Astrocyte (in vitro differentiated cells and primary cell): Measurements from ENCODE around the gene CCR3. TPM values are rescaled to one million over a fixed set of nuclear protein-coding genes. Genes with fewer than 3 reads are reported as not detected.

Experiments
- DNase-seq: peaks from one replicate; pipeline ENCODE4 v3.0.0-alpha.2; 2010; ENCODE audit warnings: low read depth
- FAIRE-seq: peaks from 2 replicates; lab custom pipeline; 2011; peaks lifted over from hg19 to GRCh38; lab: Jason Lieb, UNC
- H2AFZ ChIP-seq: 2 replicates; pipeline ENCODE4 v1.6.0; 2012; ENCODE audit warnings: low read depth, low read length, inconsistent platforms
- H3K27ac ChIP-seq: 2 replicates; pipeline ENCODE4 v1.5.1; 2011; ENCODE audit warnings: low read depth, low read length, inconsistent platforms
- H3K27me3 ChIP-seq: 2 replicates; pipeline ENCODE4 v1.6.0; 2011; ENCODE audit warnings: low read length, inconsistent platforms; ENCODE audit not compliant: insufficient read depth
- H3K36me3 ChIP-seq: 2 replicates; pipeline ENCODE4 v1.5.1; 2011; ENCODE audit warnings: low read length, inconsistent platforms; ENCODE audit not compliant: insufficient read depth
- H3K4me1 ChIP-seq: 2 replicates; pipeline ENCODE4 v1.5.1; 2011; ENCODE audit warnings: low read length, inconsistent platforms; ENCODE audit not compliant: insufficient read depth
- H3K4me2 ChIP-seq: 2 replicates; pipeline ENCODE4 v1.6.0; 2012; ENCODE audit warnings: low read length, inconsistent platforms
- H3K4me3 ChIP-seq: 2 replicates; pipeline ENCODE4 v1.5.1; 2011; ENCODE audit warnings: low read depth, mild to moderate bottlenecking, low read length, inconsistent platforms; ENCODE audit not compliant: insufficient read depth
- H3K79me2 ChIP-seq: 2 replicates; pipeline ENCODE4 v1.6.0; 2012; ENCODE audit warnings: mild to moderate bottlenecking, low read length, inconsistent platforms; ENCODE audit not compliant: insufficient read depth
- H3K9ac ChIP-seq: 2 replicates; pipeline ENCODE4 v1.6.0; 2012; ENCODE audit warnings: mild to moderate bottlenecking, low read length, inconsistent platforms
- H3K9me3 ChIP-seq: 2 replicates; pipeline ENCODE4 v1.5.1; 2012; ENCODE audit warnings: low read depth, mild to moderate bottlenecking, low read length, inconsistent platforms; ENCODE audit not compliant: insufficient read depth
- H4K20me1 ChIP-seq: 2 replicates; pipeline ENCODE4 v1.6.0; 2012; ENCODE audit warnings: low read length, inconsistent platforms; ENCODE audit not compliant: insufficient read depth
- H3K27ac Mint-ChIP-seq: one replicate; pipeline ENCODE4 v1.8.0; 2021; ENCODE audit warnings: mild to moderate bottlenecking, mixed read lengths; ENCODE audit not compliant: unreplicated experiment
- H3K27me3 Mint-ChIP-seq: one replicate; pipeline ENCODE4 v1.8.0; 2021; ENCODE audit warnings: low read depth, mixed read lengths; ENCODE audit not compliant: unreplicated experiment
- H3K36me3 Mint-ChIP-seq: one replicate; pipeline ENCODE4 v1.8.0; 2021; ENCODE audit warnings: low read depth, mixed read lengths; ENCODE audit not compliant: unreplicated experiment
- H3K4me1 Mint-ChIP-seq: one replicate; pipeline ENCODE4 v1.8.0; 2021; ENCODE audit warnings: low read depth, mixed read lengths; ENCODE audit not compliant: unreplicated experiment
- H3K4me3 Mint-ChIP-seq: one replicate; pipeline ENCODE4 v1.8.0; 2021; ENCODE audit warnings: mild to moderate bottlenecking, moderate library complexity, mixed read lengths; ENCODE audit not compliant: unreplicated experiment
- H3K9me3 Mint-ChIP-seq: one replicate; pipeline ENCODE4 v1.8.0; 2021; ENCODE audit warnings: mild to moderate bottlenecking, mixed read lengths; ENCODE audit not compliant: unreplicated experiment
- CTCF ChIP-seq: IDR thresholded peaks from 2 replicates; pipeline ENCODE4 v1.5.1; 2011; ENCODE audit warnings: low read depth, mild to moderate bottlenecking, inconsistent platforms, low read length, moderate library complexity; ENCODE audit not compliant: insufficient read depth
- EZH2 ChIP-seq: IDR thresholded peaks from 2 replicates; pipeline ENCODE4 v1.6.1; 2012; ENCODE audit warnings: mild to moderate bottlenecking, low read length, inconsistent platforms; ENCODE audit not compliant: insufficient read depth
- total RNA-seq: library from RNA; stranded (reverse); gene quantifications from 2 replicates; pipeline ENCODE4 v1.2.1, GENCODE V29; 2021

CCR3 gene
- total RNA-seq, 1 donor from 2014 or later: not detected

GRCh38 chr3:46289966-46290365 lies 47.7 kb downstream of the CCR3 start:
- H3K4me3 Mint-ChIP-seq: no peak overlapping the region
- no peak overlapping the region for H3K27ac ChIP-seq
- H3K4me2 ChIP-seq: no peak overlapping the region
- no peak for FAIRE-seq
- no peaks in the 10 kb centered on the region for H3K36me3 ChIP-seq
- H3K27me3 Mint-ChIP-seq: peaks cover 12% of the 10 kb centered on the region
- H3K36me3 Mint-ChIP-seq: no peaks in the 10 kb centered on the region
- no peak overlapping the region for H3K27ac Mint-ChIP-seq
- H2AFZ ChIP-seq: no peak overlapping the region
- TF ChIP-seq CTCF (no peak), EZH2 (no peak)
- no peaks in the 10 kb centered on the region for H3K4me1 Mint-ChIP-seq
- H3K9me3 Mint-ChIP-seq: no peaks in the 10 kb centered on the region
- no peak for DNase-seq
- no peak overlapping the region for H3K9ac ChIP-seq
- H3K9me3 ChIP-seq: no peaks in the 10 kb centered on the region
- no peaks in the 10 kb centered on the region for H3K27me3 ChIP-seq
- no peaks in the 10 kb centered on the region for H3K79me2 ChIP-seq
- no peak overlapping the region for H3K4me3 ChIP-seq
- H3K4me1 ChIP-seq: no peaks in the 10 kb centered on the region
- H4K20me1 ChIP-seq: no peaks in the 10 kb centered on the region

- no peak overlapping the region for H3K4me3 Mint-ChIP-seq
- no peak for DNase-seq
- FAIRE-seq: no peak
- H3K4me2 ChIP-seq: no peak overlapping the region
- no peak overlapping the region for H2AFZ ChIP-seq
- no peak overlapping the region for H3K27ac Mint-ChIP-seq
- H3K36me3 Mint-ChIP-seq: no peaks in the 10 kb centered on the region
- TF ChIP-seq CTCF: no peak
- no peak for TF ChIP-seq EZH2
- H3K4me1 ChIP-seq: no peaks in the 10 kb centered on the region
- no peaks in the 10 kb centered on the region for H3K9me3 ChIP-seq
- H3K27me3 ChIP-seq: no peaks in the 10 kb centered on the region
- no peaks in the 10 kb centered on the region for H3K4me1 Mint-ChIP-seq
- H3K27ac ChIP-seq: no peak overlapping the region
- H3K9me3 Mint-ChIP-seq: no peaks in the 10 kb centered on the region
- no peak overlapping the region for H3K4me3 ChIP-seq
- H4K20me1 ChIP-seq: no peaks in the 10 kb centered on the region
- H3K79me2 ChIP-seq: no peaks in the 10 kb centered on the region
- H3K36me3 ChIP-seq: no peaks in the 10 kb centered on the region
- peaks cover 16% of the 10 kb centered on the region for H3K27me3 Mint-ChIP-seq
- H3K9ac ChIP-seq: no peak overlapping the region
Measured at GRCh38 chr3:46291046-46291445, 48.8 kb downstream of the CCR3 start.

GRCh38 chr3:46293035-46293724 lies 50.9 kb downstream of the CCR3 start:
- Histone ChIP-seq H2AFZ (no peak overlapping the region), H3K9me3 (no peaks in the 10 kb centered on the region), H3K4me1 (no peaks in the 10 kb centered on the region), H3K36me3 (no peaks in the 10 kb centered on the region), H3K4me3 (no peak overlapping the region), H4K20me1 (no peaks in the 10 kb centered on the region), H3K79me2 (no peaks in the 10 kb centered on the region), H3K9ac (no peak overlapping the region), H3K27ac (no peak overlapping the region), H3K4me2 (no peak overlapping the region), H3K27me3 (no peaks in the 10 kb centered on the region)
- Mint-ChIP-seq H3K36me3 (no peaks in the 10 kb centered on the region), H3K4me3 (no peak overlapping the region), H3K4me1 (peaks cover 8% of the 10 kb centered on the region), H3K27me3 (peaks cover 19% of the 10 kb centered on the region), H3K9me3 (no peaks in the 10 kb centered on the region), H3K27ac (no peak overlapping the region)
- no peak for DNase-seq
- no peak for TF ChIP-seq EZH2
- no peak for TF ChIP-seq CTCF
- FAIRE-seq: no peak
